ENCODE measurements around the gene TMPRSS13. TPM values are rescaled to one million over a fixed set of nuclear protein-coding genes. Genes with fewer than 3 reads are reported as not detected.
A peak's percentile ranks its signal among the peaks of the same experiment; 100 is the strongest.

Gene TMPRSS13
- total and polyA plus RNA-seq, 9 of the 15 experiments (the other 6 are each of a cell fraction or from before 2014, with no cell fraction given) = 0.11 to 0.29 (median 0.15) TPM

DNA sequence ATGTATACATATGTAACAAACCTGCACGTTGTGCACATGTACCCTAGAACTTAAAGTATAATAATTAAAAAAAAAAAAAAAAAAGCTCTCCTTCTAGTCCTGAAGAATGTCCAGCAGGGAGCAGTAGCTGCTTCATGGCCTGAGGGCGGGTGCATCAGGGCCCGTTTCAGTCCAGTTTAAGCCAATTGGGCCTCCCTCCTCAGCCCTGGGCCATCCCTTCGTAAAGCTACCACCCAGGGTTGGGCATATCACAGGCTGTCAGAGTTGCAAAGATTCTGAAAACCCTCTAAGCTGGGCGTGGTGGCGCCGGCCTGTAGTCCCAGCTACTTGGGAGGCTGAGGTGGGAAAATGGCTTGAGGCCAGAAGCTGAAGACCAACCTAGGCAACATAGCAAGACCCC, 5.4 kb downstream of the TMPRSS13 start:
- H4K20me1 ChIP-seq (replicated peaks; ENCODE audit: control insufficient read depth, insufficient read depth, low read length) = 0 out of 2 replicates have a peak, but pooled peaks cover 3% of the 10 kb centered on the region
- no peaks in the 10 kb centered on the region for H3K79me2 ChIP-seq (ENCODE audit: control insufficient read depth, insufficient read depth, low read length)
- ATAC-seq (peak; percentile 78), FAIRE-seq (no peak), DNase-seq (ENCODE audit: extremely low read depth in 1 of 4, low spot score in 3 of 4) (peak in 1 of 4 experiments; percentile 33)
- H3K4me3 ChIP-seq = no peak overlapping the region
- no peak overlapping the region for H3K4me2 ChIP-seq (ENCODE audit: insufficient read depth, low read length)
- intact Hi-C loops (cut with micrococcal nuclease) = no loop called here
- no peak overlapping the region for H3K9ac ChIP-seq (ENCODE audit: insufficient read depth in 1 of 2, low read depth in 2 of 2, low read length in 2 of 2)
- peaks cover 2% of the 10 kb centered on the region for H3K9me1 ChIP-seq (ENCODE audit: control insufficient read depth, insufficient read depth, low read length)
- 23% methylated on average over 6 of the region's 7 CpGs for WGBS (ENCODE audit: insufficient coverage, low coverage, missing lambda C conversion rate)
- peaks cover 10 to 40% of the 10 kb centered on the region in 2 experiments; a peak in 3 of 5 replicates for H3K27me3 ChIP-seq (ENCODE audit: control insufficient read depth in 2 of 2, insufficient read depth in 2 of 2, low read length in 2 of 2)
- BruUV-seq (replicated peaks) = no TSS peak
- H2AFZ ChIP-seq (ENCODE audit: low read depth, low read length) = no peak overlapping the region
- no peaks in the 10 kb centered on the region for H3K36me3 ChIP-seq (ENCODE audit: control insufficient read depth, insufficient read depth, low read length)
- H3K27ac ChIP-seq (ENCODE audit: extremely low read depth, low read depth, low read length) = no peak overlapping the region
- ChIA-PET CTCF (ENCODE audit: low intra/inter-chr PET ratio) (no interaction called here), POLR2A (interaction anchor here (0.7 kb wide), 1 partner anchor 1132 kb away, joined by 3 read pairs; no protein-coding TSS in a partner anchor)
- TF ChIP-seq ARNT (IDR thresholded peaks at IDR 0.05) (no peak), NFIC (IDR thresholded peaks at IDR 0.05) (peak; percentile 46), DMBX1 (CRISPR knock-in tag; IDR thresholded peaks at IDR 0.05; ENCODE audit: borderline replicate concordance) (no peak), ZBTB17 (CRISPR knock-in tag; IDR thresholded peaks at IDR 0.05) (no peak), ZNF140 (CRISPR knock-in tag; IDR thresholded peaks at IDR 0.05) (no peak), SIX5 (IDR thresholded peaks at IDR 0.05; ENCODE audit: borderline replicate concordance in 1 of 2, insufficient read depth in 1 of 2, low read depth in 1 of 2, low read length in 2 of 2) (no peak), ZNF384 (IDR thresholded peaks at IDR 0.05; ENCODE audit: low read depth, low read length) (peak; percentile 81)
- TF ChIP-seq, protein P1, sequence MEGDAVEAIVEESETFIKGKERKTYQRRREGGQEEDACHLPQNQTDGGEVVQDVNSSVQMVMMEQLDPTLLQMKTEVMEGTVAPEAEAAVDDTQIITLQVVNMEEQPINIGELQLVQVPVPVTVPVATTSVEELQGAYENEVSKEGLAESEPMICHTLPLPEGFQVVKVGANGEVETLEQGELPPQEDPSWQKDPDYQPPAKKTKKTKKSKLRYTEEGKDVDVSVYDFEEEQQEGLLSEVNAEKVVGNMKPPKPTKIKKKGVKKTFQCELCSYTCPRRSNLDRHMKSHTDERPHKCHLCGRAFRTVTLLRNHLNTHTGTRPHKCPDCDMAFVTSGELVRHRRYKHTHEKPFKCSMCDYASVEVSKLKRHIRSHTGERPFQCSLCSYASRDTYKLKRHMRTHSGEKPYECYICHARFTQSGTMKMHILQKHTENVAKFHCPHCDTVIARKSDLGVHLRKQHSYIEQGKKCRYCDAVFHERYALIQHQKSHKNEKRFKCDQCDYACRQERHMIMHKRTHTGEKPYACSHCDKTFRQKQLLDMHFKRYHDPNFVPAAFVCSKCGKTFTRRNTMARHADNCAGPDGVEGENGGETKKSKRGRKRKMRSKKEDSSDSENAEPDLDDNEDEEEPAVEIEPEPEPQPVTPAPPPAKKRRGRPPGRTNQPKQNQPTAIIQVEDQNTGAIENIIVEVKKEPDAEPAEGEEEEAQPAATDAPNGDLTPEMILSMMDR (IDR thresholded peaks at IDR 0.05 in 2 of 3, conservative IDR thresholded peaks at IDR 0.05 in 1 of 3; ENCODE audit: insufficient read depth in 2 of 3, low read depth in 1 of 3, low read length in 3 of 3) = peak; percentile 16 to 34 (median 21); a peak in 3 of 6 replicates
- TF ChIP-seq, protein P2, sequence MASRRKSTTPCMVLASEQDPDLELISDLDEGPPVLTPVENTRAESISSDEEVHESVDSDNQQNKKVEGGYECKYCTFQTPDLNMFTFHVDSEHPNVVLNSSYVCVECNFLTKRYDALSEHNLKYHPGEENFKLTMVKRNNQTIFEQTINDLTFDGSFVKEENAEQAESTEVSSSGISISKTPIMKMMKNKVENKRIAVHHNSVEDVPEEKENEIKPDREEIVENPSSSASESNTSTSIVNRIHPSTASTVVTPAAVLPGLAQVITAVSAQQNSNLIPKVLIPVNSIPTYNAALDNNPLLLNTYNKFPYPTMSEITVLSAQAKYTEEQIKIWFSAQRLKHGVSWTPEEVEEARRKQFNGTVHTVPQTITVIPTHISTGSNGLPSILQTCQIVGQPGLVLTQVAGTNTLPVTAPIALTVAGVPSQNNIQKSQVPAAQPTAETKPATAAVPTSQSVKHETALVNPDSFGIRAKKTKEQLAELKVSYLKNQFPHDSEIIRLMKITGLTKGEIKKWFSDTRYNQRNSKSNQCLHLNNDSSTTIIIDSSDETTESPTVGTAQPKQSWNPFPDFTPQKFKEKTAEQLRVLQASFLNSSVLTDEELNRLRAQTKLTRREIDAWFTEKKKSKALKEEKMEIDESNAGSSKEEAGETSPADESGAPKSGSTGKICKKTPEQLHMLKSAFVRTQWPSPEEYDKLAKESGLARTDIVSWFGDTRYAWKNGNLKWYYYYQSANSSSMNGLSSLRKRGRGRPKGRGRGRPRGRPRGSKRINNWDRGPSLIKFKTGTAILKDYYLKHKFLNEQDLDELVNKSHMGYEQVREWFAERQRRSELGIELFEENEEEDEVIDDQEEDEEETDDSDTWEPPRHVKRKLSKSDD (conservative IDR thresholded peaks at IDR 0.05; ENCODE audit: low read length) = no peak
- TF ChIP-seq, protein P3, sequence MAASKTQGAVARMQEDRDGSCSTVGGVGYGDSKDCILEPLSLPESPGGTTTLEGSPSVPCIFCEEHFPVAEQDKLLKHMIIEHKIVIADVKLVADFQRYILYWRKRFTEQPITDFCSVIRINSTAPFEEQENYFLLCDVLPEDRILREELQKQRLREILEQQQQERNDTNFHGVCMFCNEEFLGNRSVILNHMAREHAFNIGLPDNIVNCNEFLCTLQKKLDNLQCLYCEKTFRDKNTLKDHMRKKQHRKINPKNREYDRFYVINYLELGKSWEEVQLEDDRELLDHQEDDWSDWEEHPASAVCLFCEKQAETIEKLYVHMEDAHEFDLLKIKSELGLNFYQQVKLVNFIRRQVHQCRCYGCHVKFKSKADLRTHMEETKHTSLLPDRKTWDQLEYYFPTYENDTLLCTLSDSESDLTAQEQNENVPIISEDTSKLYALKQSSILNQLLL (CRISPR knock-in tag; IDR thresholded peaks at IDR 0.05; ENCODE audit: borderline replicate concordance) = no peak
- in situ Hi-C loops (cut with MboI) = no loop called here
- H3K4me1 ChIP-seq (replicated peaks in 1 of 2; ENCODE audit: control insufficient read depth in 2 of 2, insufficient read depth in 2 of 2, low read length in 2 of 2) = no peaks in the 10 kb centered on the region
- no peaks in the 10 kb centered on the region for H3K9me3 ChIP-seq (replicated peaks; ENCODE audit: control insufficient read depth, insufficient read depth, low read depth, low read length)

Measured in K562 (cell line).